Measurements from ENCODE around the gene ABR.

GRCh38 chr17:1202291-1202690 is 22.5 kb upstream of the ABR start:
- TF ChIP-seq POLR2A (IDR thresholded peaks at IDR 0.05) (no peak), POLR2AphosphoS5 (IDR thresholded peaks at IDR 0.05) (no peak), CTCF (IDR thresholded peaks at IDR 0.05) (no peak), EP300 (IDR thresholded peaks at IDR 0.05) (no peak)

Data from suprapubic skin (tissue), 4 donors.